Measurements from ENCODE around the gene REM2.

DNA sequence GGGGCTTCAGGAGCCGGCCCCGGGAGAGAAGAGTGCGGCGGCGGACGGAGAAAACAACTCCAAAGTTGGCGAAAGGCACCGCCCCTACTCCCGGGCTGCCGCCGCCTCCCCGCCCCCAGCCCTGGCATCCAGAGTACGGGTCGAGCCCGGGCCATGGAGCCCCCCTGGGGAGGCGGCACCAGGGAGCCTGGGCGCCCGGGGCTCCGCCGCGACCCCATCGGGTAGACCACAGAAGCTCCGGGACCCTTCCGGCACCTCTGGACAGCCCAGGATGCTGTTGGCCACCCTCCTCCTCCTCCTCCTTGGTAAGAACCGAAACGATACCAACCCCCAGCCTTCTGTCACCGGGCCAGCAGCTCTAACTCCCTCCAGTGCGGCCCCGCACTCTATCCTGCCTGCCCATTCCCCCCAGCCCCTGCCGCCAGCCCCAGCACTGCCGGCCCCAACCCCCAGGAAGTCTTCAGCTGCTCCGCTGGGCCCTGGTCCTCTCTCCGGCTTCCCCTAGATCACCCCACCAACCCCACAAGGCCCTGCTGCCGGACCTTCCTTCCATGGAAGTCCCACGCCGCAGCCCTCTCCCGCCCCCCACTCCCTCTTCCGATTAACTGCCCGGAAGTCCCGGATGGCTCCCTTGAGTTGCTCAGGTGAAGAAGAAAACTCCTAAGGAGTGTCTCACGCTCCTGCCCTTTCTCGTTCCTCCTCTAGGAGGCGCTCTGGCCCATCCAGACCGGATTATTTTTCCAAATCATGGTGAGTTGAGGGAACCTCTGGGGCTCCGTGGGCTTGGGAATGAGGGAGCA is 10.8 kb upstream of the REM2 start:
- TF ChIP-seq CTCF (conservative IDR thresholded peaks at IDR 0.05 in 1 of 2, IDR thresholded peaks at IDR 0.05 in 1 of 2; ENCODE audit: extremely low read depth in 1 of 2, insufficient read depth in 1 of 2, low read depth in 1 of 2, low read length in 2 of 2) (peak; percentile 98), EZH2 (IDR thresholded peaks at IDR 0.05; ENCODE audit: borderline replicate concordance, low read length) (no peak)

All from mammary epithelial cell (primary cell).